ENCODE data around the gene RCOR1.
"Not testable (repeated sequence)": the region's sequence is repeated elsewhere in the genome, so short reads cannot be mapped to it uniquely, and the experiment has no call there.

RCOR1 gene

GRCh38 chr14:102571043-102571442 is 21.4 kb upstream of the RCOR1 start:
- no peak for DNase-seq (ENCODE audit: low spot score)

- DNase-seq (ENCODE audit: low spot score), result no peak
Observed at GRCh38 chr14:102571478-102572042, 20.9 kb upstream of the RCOR1 start.

- DNase-seq (ENCODE audit: low spot score), result not testable (repeated sequence)
Observed at GRCh38 chr14:102573161-102573560, 19.3 kb upstream of the RCOR1 start.

GRCh38 chr14:102573591-102574046 is 18.8 kb upstream of the RCOR1 start:
- no peak for DNase-seq (ENCODE audit: low spot score)

GRCh38 chr14:102574281-102575159 is 17.9 kb upstream of the RCOR1 start:
- peak; percentile 66 for DNase-seq (ENCODE audit: low spot score)

- DNase-seq (ENCODE audit: low spot score), result no peak
Observed at GRCh38 chr14:102575160-102575845, 17.1 kb upstream of the RCOR1 start.

- not testable (repeated sequence) for DNase-seq (ENCODE audit: low spot score)
Observed at GRCh38 chr14:102575846-102576428, 16.5 kb upstream of the RCOR1 start.

GRCh38 chr14:102578821-102579220 is 13.6 kb upstream of the RCOR1 start:
- DNase-seq (ENCODE audit: low spot score), result no peak

- no peak for DNase-seq (ENCODE audit: low spot score)
Observed at GRCh38 chr14:102579696-102580549, 12.5 kb upstream of the RCOR1 start.

- DNase-seq (ENCODE audit: low spot score), result no peak
Observed at GRCh38 chr14:102580550-102581110, 11.8 kb upstream of the RCOR1 start.

- DNase-seq (ENCODE audit: low spot score), result no peak
Observed at GRCh38 chr14:102581193-102581592, 11.3 kb upstream of the RCOR1 start.

- DNase-seq (ENCODE audit: low spot score), result no peak
Observed at GRCh38 chr14:102583726-102584125, 8.7 kb upstream of the RCOR1 start.

- DNase-seq (ENCODE audit: low spot score), result no peak
Observed at GRCh38 chr14:102584871-102585869, 7.3 kb upstream of the RCOR1 start.

GRCh38 chr14:102586420-102587104 is 5.9 kb upstream of the RCOR1 start:
- DNase-seq (ENCODE audit: low spot score), result no peak

- no peak for DNase-seq (ENCODE audit: low spot score)
Observed at GRCh38 chr14:102588821-102589220, 3.6 kb upstream of the RCOR1 start.

- no peak for DNase-seq (ENCODE audit: low spot score)
Observed at GRCh38 chr14:102589761-102590290, 2.6 kb upstream of the RCOR1 start.

GRCh38 chr14:102590667-102591099 is 1.8 kb upstream of the RCOR1 start:
- no peak for DNase-seq (ENCODE audit: low spot score)

GRCh38 chr14:102591372-102591943 is 991 bp upstream of the RCOR1 start:
- DNase-seq (ENCODE audit: low spot score), result peak; percentile 83

- no peak for DNase-seq (ENCODE audit: low spot score)
Observed at GRCh38 chr14:102592763-102593060, 263 bp downstream of the RCOR1 start.

Measured in left forelimb (tissue), 1 donor.